ENCODE data around the gene RGS3. TPM values are rescaled to one million over a fixed set of nuclear protein-coding genes. Genes with fewer than 3 reads are reported as not detected.

Gene RGS3
- total and polyA plus RNA-seq, 2 of the 13 experiments (the other 11 are each of a cell fraction or from before 2014, with no cell fraction given), result 17.1 to 28.8 TPM

GRCh38 chr9:113634596-113635515, 171.3 kb downstream of the RGS3 start (continued):
- no peak for TF ChIP-seq CSRNP2 (CRISPR knock-in tag; conservative IDR thresholded peaks at IDR 0.05; ENCODE audit: low read depth)
- peak; percentile 1 for TF ChIP-seq HDAC1 (CRISPR knock-in tag; IDR thresholded peaks at IDR 0.05)
- peak; percentile 87 for TF ChIP-seq ZMYM3 (CRISPR knock-in tag; IDR thresholded peaks at IDR 0.05)
- TF ChIP-seq ZNF687 (CRISPR knock-in tag; IDR thresholded peaks at IDR 0.05), result 0 out of 2 replicates have a peak, but pooled peaks have one; percentile 3
- TF ChIP-seq ZBTB44 (CRISPR knock-in tag; IDR thresholded peaks at IDR 0.05), result no peak
- TF ChIP-seq HDAC2 (CRISPR knock-in tag; IDR thresholded peaks at IDR 0.05), result 0 out of 2 replicates have a peak, but pooled peaks have one; percentile 23
- 0 out of 2 replicates have a peak, but pooled peaks have one; percentile 4 for TF ChIP-seq FOXO1 (CRISPR knock-in tag; IDR thresholded peaks at IDR 0.05)
- TF ChIP-seq TCF7 (IDR thresholded peaks at IDR 0.05; ENCODE audit: low read depth), result 0 out of 2 replicates have a peak, but pooled peaks have one; percentile 7
- TF ChIP-seq ZNF558 (CRISPR knock-in tag; IDR thresholded peaks at IDR 0.05; ENCODE audit: borderline replicate concordance), result no peak
